C1 segment of cervical spinal cord (tissue), 14 donors: ENCODE measurements around the gene RNF13.
"Not testable (repeated sequence)": the region's sequence is repeated elsewhere in the genome, so short reads cannot be mapped to it uniquely, and the experiment has no call there.

Experiments used
- DNase-seq, 14 donors: peaks; one replicate each; lab custom pipeline; 2025; lab: John Stamatoyannopoulos, UW

Gene RNF13

GRCh38 chr3:149954812-149955211 is 141.8 kb downstream of the RNF13 start:
- no peak for DNase-seq

- no peak for DNase-seq
Observed at GRCh38 chr3:149955449-149955848, 142.4 kb downstream of the RNF13 start.

GRCh38 chr3:149957361-149958125 is 144.5 kb downstream of the RNF13 start:
- DNase-seq, result no peak

- DNase-seq, result no peak
Observed at GRCh38 chr3:149958171-149958796, 145.3 kb downstream of the RNF13 start.

- no peak for DNase-seq
Observed at GRCh38 chr3:149959443-149959842, 146.4 kb downstream of the RNF13 start.

- no peak for DNase-seq
Observed at GRCh38 chr3:149963485-149963884, 150.5 kb downstream of the RNF13 start.

GRCh38 chr3:149964291-149964690 is 151.3 kb downstream of the RNF13 start:
- DNase-seq, result no peak

GRCh38 chr3:149965278-149965677 is 152.3 kb downstream of the RNF13 start:
- DNase-seq, result no peak

GRCh38 chr3:149967086-149967685 is 154.2 kb downstream of the RNF13 start:
- peak in 1 of 14 donors; percentile 19 for DNase-seq

- no peak for DNase-seq
Observed at GRCh38 chr3:149968216-149968615, 155.2 kb downstream of the RNF13 start.

- peak in 11 of 14 donors; percentile 11 to 59 (median 39) for DNase-seq
Observed at GRCh38 chr3:149969110-149969939, 156.3 kb downstream of the RNF13 start.

- peak in 13 of 14 donors; percentile 18 to 84 (median 64) for DNase-seq
Observed at GRCh38 chr3:149969940-149970715, 157.1 kb downstream of the RNF13 start.

GRCh38 chr3:149970716-149971402 is 157.8 kb downstream of the RNF13 start, which contains the start of gene PFN2:
Gene PFN2, minus strand, starts transcription at chr3:149970895. Its CDS starts 39 bp downstream, at chr3:149970856.
- DNase-seq, result peak in 13 of 14 donors; percentile 30 to 92 (median 81)

- peak in 9 of 14 donors; percentile 62 to 81 (median 76) for DNase-seq
Observed at GRCh38 chr3:149971403-149972075, 158.5 kb downstream of the RNF13 start.

- no peak for DNase-seq
Observed at GRCh38 chr3:149975919-149976318, 162.9 kb downstream of the RNF13 start.

- no peak for DNase-seq
Observed at GRCh38 chr3:149977386-149977785, 164.4 kb downstream of the RNF13 start.

- not testable (repeated sequence) for DNase-seq
Observed at GRCh38 chr3:149981979-149982378, 169.0 kb downstream of the RNF13 start.

GRCh38 chr3:149983053-149983452 is 170.0 kb downstream of the RNF13 start:
- DNase-seq, result not testable (repeated sequence)

GRCh38 chr3:149983628-149984027 is 170.6 kb downstream of the RNF13 start:
- no peak for DNase-seq

- DNase-seq, result no peak
Observed at GRCh38 chr3:149989307-149989706, 176.3 kb downstream of the RNF13 start.
